ENCODE measurements around the gene EP300. TPM values are rescaled to one million over a fixed set of nuclear protein-coding genes. Genes with fewer than 3 reads are reported as not detected.
"Not testable (repeated sequence)": the region's sequence is repeated elsewhere in the genome, so short reads cannot be mapped to it uniquely, and the experiment has no call there.

EP300 gene
- total RNA-seq, 1 donor from 2014 or later: 159 TPM

GRCh38 chr22:41062146-41062545, 30.2 kb upstream of the EP300 start:
- Mint-ChIP-seq H3K9me3 (no peaks in the 10 kb centered on the region), H3K4me1 (no peaks in the 10 kb centered on the region), H3K4me3 (no peak overlapping the region), H3K27me3 (no peaks in the 10 kb centered on the region), H3K36me3 (ENCODE audit: low read depth) (no peaks in the 10 kb centered on the region), H3K27ac (no peak overlapping the region)
- CTCF ChIA-PET: no interaction called here
- POLR2A ChIA-PET: no interaction called here
- ATAC-seq (ENCODE audit: low read depth): no peak
- intact Hi-C loops (cut with micrococcal nuclease): no loop called here
- no peak for DNase-seq
- TF ChIP-seq CTCF (IDR thresholded peaks at IDR 0.05): no peak

DNA sequence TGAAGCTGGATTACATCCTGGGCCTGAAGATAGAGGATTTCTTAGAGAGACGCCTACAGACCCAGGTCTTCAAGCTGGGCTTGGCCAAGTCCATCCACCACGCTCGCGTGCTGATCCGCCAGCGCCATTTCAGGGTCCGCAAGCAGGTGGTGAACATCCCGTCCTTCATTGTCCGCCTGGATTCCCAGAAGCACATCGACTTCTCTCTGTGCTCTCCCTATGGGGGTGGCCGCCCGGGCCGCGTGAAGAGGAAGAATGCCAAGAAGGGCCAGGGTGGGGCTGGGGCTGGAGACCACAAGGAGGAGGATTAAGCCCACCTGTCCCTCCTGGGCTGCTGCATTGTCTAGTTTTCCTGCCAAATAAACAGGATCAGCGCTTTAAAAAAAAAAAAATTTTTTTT, 28.1 kb upstream of the EP300 start:
- not testable (repeated sequence) for H3K27ac Mint-ChIP-seq

DNA sequence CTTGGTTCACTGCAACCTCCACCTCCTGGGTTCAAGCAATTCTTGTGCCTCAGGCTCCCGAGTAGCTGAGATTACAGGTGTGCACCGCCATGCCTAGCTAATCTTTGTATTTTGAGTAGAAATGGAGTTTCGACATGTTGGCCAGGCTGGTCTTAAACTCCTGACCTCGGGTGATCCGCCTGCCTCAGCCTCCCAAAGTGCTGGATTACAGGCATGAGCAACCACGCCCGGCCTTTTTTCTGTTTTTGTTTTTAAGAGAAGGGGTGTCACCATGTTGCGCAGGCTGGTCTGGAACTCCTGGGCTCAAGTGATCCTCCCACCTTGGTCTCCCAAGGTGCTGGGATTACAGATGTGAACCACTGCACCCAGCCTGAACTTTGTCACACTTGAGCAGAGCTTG, 26.1 kb upstream of the EP300 start:
- H3K27me3 Mint-ChIP-seq; ATAC-seq (ENCODE audit: low read depth); H3K36me3 Mint-ChIP-seq (ENCODE audit: low read depth); H3K9me3 Mint-ChIP-seq; DNase-seq; H3K4me3 Mint-ChIP-seq; H3K27ac Mint-ChIP-seq: not testable (repeated sequence)
- ChIA-PET POLR2A (interaction anchor here (0.9 to 5.8 kb wide), 3 partner anchors 26 to 115 kb away, joined by 4 to 125 read pairs (median 77); partner anchors contain the start of genes EP300 and RBX1), CTCF (interaction anchor here (3.0 kb wide), 1 partner anchor 142 kb away, joined by 22 read pairs; no protein-coding TSS in a partner anchor)
- intact Hi-C loops (cut with micrococcal nuclease): loop anchor here (5.0 kb wide), 1 partner anchor 429 kb away; the partner anchor contains the start of gene MRTFA
- peaks cover 30% of the 10 kb centered on the region for H3K4me1 Mint-ChIP-seq

More for the DNA sequence above, 28.1 kb upstream of the EP300 start:
- H3K36me3 Mint-ChIP-seq (ENCODE audit: low read depth); H3K4me3 Mint-ChIP-seq; DNase-seq; H3K9me3 Mint-ChIP-seq; CTCF ChIA-PET; H3K27me3 Mint-ChIP-seq; intact Hi-C loops (cut with micrococcal nuclease); ATAC-seq (ENCODE audit: low read depth): not testable (repeated sequence)
- H3K4me1 Mint-ChIP-seq: peaks cover 18% of the 10 kb centered on the region
- POLR2A ChIA-PET: interaction anchor here (0.7 kb wide), 1 partner anchor 24 kb away, joined by 4 read pairs; no protein-coding TSS in a partner anchor

- ChIA-PET CTCF (interaction anchor here (0.9 to 3.0 kb wide), 4 partner anchors 46 to 146 kb away, joined by 3 to 22 read pairs (median 6); no protein-coding TSS in a partner anchor), POLR2A (interaction anchor here (0.5 to 5.8 kb wide), 13 partner anchors 11 to 1627 kb away, joined by 3 to 125 read pairs (median 10); partner anchors contain the start of genes EP300, RANGAP1 and RBX1)
- H3K27me3 Mint-ChIP-seq; H3K36me3 Mint-ChIP-seq (ENCODE audit: low read depth); H3K9me3 Mint-ChIP-seq; H3K4me3 Mint-ChIP-seq; ATAC-seq (ENCODE audit: low read depth); DNase-seq: not testable (repeated sequence)
- intact Hi-C loops (cut with micrococcal nuclease): loop anchor here (5.0 kb wide), 1 partner anchor 431 kb away; the partner anchor contains the start of gene MRTFA
- H3K4me1 Mint-ChIP-seq: peaks cover 33% of the 10 kb centered on the region
- H3K27ac Mint-ChIP-seq: peak overlapping the region; percentile 98
Observed at GRCh38 chr22:41067968-41068367, 24.4 kb upstream of the EP300 start.

DNA sequence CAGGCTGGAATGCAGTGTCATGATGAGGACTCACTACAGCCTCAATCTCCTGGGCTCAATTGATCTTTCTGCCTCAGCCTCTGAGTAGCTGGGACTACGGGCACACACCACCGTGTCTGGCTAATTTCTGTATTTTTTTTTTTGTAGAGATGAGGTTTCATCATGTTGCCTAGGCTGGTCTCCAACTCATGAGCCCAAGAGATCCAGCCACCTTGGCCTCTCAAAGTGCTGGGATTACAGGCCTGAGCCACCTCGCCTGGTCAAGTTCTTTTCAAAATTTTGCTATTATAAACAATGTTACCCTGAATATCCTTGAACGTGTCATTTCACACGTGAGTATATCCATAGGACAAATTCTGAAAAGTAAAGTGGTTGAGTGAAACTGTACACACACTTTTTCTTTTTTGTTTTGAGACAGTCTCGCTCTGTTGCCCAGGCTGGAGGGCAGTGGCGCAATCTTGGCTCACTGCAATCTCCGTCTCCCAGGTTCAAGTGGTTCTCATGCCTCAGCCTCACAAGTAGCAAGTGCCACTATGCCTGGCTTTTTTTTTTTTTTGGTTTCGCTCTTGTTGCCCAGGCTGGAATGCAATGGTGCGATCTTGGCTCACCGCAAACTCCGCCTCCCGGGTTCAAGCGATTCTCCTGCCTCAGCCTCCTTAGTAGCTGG, 21.6 kb upstream of the EP300 start:
- DNase-seq (no peak), ATAC-seq (ENCODE audit: low read depth) (no peak)
- H3K27me3 Mint-ChIP-seq: no peaks in the 10 kb centered on the region
- no peak overlapping the region for H3K27ac Mint-ChIP-seq
- ChIA-PET POLR2A (interaction anchor here (0.7 to 5.8 kb wide), 6 partner anchors 10 to 662 kb away, joined by 3 to 125 read pairs (median 38); partner anchors contain the start of genes EP300 and RBX1), CTCF (no interaction called here)
- no peaks in the 10 kb centered on the region for H3K9me3 Mint-ChIP-seq
- no peak for TF ChIP-seq CTCF (IDR thresholded peaks at IDR 0.05)
- peaks cover 33% of the 10 kb centered on the region for H3K4me1 Mint-ChIP-seq
- intact Hi-C loops (cut with micrococcal nuclease): no loop called here
- no peaks in the 10 kb centered on the region for H3K36me3 Mint-ChIP-seq (ENCODE audit: low read depth)
- H3K4me3 Mint-ChIP-seq: no peak overlapping the region

GRCh38 chr22:41074061-41074460, 18.3 kb upstream of the EP300 start:
- H3K4me1 Mint-ChIP-seq: peaks cover 27% of the 10 kb centered on the region
- no peak overlapping the region for H3K4me3 Mint-ChIP-seq
- CTCF ChIA-PET: no interaction called here
- POLR2A ChIA-PET: interaction anchor here (0.6 kb wide), 1 partner anchor 94 kb away, joined by 4 read pairs; no protein-coding TSS in a partner anchor
- no peak for TF ChIP-seq CTCF (IDR thresholded peaks at IDR 0.05)
- no peaks in the 10 kb centered on the region for H3K9me3 Mint-ChIP-seq
- H3K27me3 Mint-ChIP-seq: no peaks in the 10 kb centered on the region
- ATAC-seq (ENCODE audit: low read depth) (no peak), DNase-seq (no peak)
- H3K36me3 Mint-ChIP-seq (ENCODE audit: low read depth): no peaks in the 10 kb centered on the region
- intact Hi-C loops (cut with micrococcal nuclease): no loop called here
- H3K27ac Mint-ChIP-seq: no peak overlapping the region
